B cell (primary cell): Measurements from ENCODE around the gene ZNF316. TPM values are rescaled to one million over a fixed set of nuclear protein-coding genes. Genes with fewer than 3 reads are reported as not detected.

Source experiments
- ATAC-seq: fragments of 200-7000 bp; cut with Tn5 transposase; one replicate; pipeline ENCODE4 v1.10.0; 2021; ENCODE audit warnings: low read depth, mild to moderate bottlenecking, moderate number of reproducible peaks, moderate library complexity
- CTCF ChIA-PET: fragments of 350-600 bp; sonication (Branson Sonifier 250); formaldehyde crosslinking; loops from one replicate; lab custom pipeline; 2021; ENCODE audit warnings: antibody characterized with exemption, inconsistent platforms; lab: Charles Lee
- POLR2A ChIA-PET: fragments of 350-600 bp; sonication (Branson Sonifier 250); formaldehyde crosslinking; loops from one replicate; lab custom pipeline; 2021; ENCODE audit warnings: antibody characterized with exemption; lab: Charles Lee
- DNase-seq: peaks from one replicate; pipeline ENCODE4 v3.0.0; 2013
- H2AFZ ChIP-seq: 2 replicates; pipeline ENCODE4 v1.6.1; 2012; ENCODE audit warnings: mild to moderate bottlenecking, low read depth, low read length; ENCODE audit not compliant: insufficient read depth, poor library complexity, severe bottlenecking
- H3K27ac ChIP-seq, 2 donors: 1 replicate in 1 of 2; 2 replicates in 1 of 2; pipeline ENCODE4 v1.5.1; 2012 to 2013; ENCODE audit warnings: low read length in 2 of 2, mild to moderate bottlenecking in 2 of 2, moderate library complexity in 1 of 2
- H3K27me3 ChIP-seq, 4 experiments: fragments of 200-600 bp in 1 of 4; sonication (generic) in 1 of 4; replicated peaks in 1 of 4; 1 replicate in 2 of 4; 2 replicates in 2 of 4; pipeline versions ENCODE4 v1.6.1 to v1.7.0; 2013 to 2016; ENCODE audit warnings: low read length in 3 of 4, mild to moderate bottlenecking in 2 of 4, mixed read lengths in 1 of 4, moderate library complexity in 1 of 4; ENCODE audit not compliant: insufficient read depth in 4 of 4, control insufficient read depth in 3 of 4; ENCODE audit errors: control extremely low read depth in 1 of 4
- H3K36me3 ChIP-seq, 2 experiments: replicated peaks in 1 of 2; 1 replicate in 1 of 2; 2 replicates in 1 of 2; pipeline versions ENCODE4 v1.6.1 to v1.7.1; 2013; ENCODE audit warnings: low read length in 1 of 2; ENCODE audit not compliant: insufficient read depth in 2 of 2, control insufficient read depth in 1 of 2; ENCODE audit errors: control extremely low read depth in 1 of 2, extremely low read depth in 1 of 2
- H3K4me1 ChIP-seq, 2 donors: fragments of 200-600 bp in 1 of 2; sonication (generic) in 1 of 2; 1 replicate in 1 of 2; 2 replicates in 1 of 2; pipeline versions ENCODE4 v1.5.1 to v1.6.1; 2013 to 2017; ENCODE audit warnings: low read length in 2 of 2; ENCODE audit not compliant: control insufficient read depth in 2 of 2, insufficient read depth in 2 of 2
- H3K4me2 ChIP-seq: replicated peaks from 2 replicates; pipeline ENCODE3; 2012; ENCODE audit warnings: mild to moderate bottlenecking, low read depth, low read length; ENCODE audit not compliant: poor library complexity, severe bottlenecking
- H3K4me3 ChIP-seq, 5 experiments: fragments of 200-600 bp in 1 of 5; sonication (generic) in 1 of 5; 1 replicate in 3 of 5; 2 replicates in 2 of 5; pipeline versions ENCODE4 v1.5.1 to v1.7.0; 2011 to 2016; ENCODE audit warnings: low read length in 4 of 5, mild to moderate bottlenecking in 4 of 5, low read depth in 2 of 5, control low read depth in 1 of 5, moderate library complexity in 1 of 5; ENCODE audit not compliant: insufficient read depth in 1 of 5; ENCODE audit errors: control extremely low read depth in 1 of 5, extremely low read depth in 1 of 5
- H3K79me2 ChIP-seq: fragments of 200-600 bp; sonication (generic); one replicate; pipeline ENCODE4 v1.6.0; 2016; ENCODE audit warnings: low read length; ENCODE audit not compliant: control insufficient read depth, insufficient read depth
- H3K9ac ChIP-seq: fragments of 200-600 bp; sonication (generic); 2 replicates; pipeline ENCODE4 v1.6.1; 2017; ENCODE audit warnings: mild to moderate bottlenecking, low read length, moderate library complexity
- H3K9me3 ChIP-seq, 3 donors: one replicate each; pipeline versions ENCODE4 v1.6.1 to v1.7.1; 2013; ENCODE audit warnings: low read length in 2 of 3; ENCODE audit not compliant: control insufficient read depth in 2 of 3, insufficient read depth in 1 of 3; ENCODE audit errors: control extremely low read depth in 1 of 3
- H4K20me1 ChIP-seq: 2 replicates; pipeline ENCODE4 v1.6.0; 2012; ENCODE audit warnings: mild to moderate bottlenecking, low read length; ENCODE audit not compliant: insufficient read depth, control insufficient read depth, poor library complexity, severe bottlenecking
- H3K27ac Mint-ChIP-seq: one replicate; pipeline ENCODE4 v1.8.0; 2021; ENCODE audit warnings: mixed read lengths
- H3K27me3 Mint-ChIP-seq: one replicate; pipeline ENCODE4 v1.8.0; 2021; ENCODE audit warnings: mixed read lengths
- H3K4me1 Mint-ChIP-seq: one replicate; pipeline ENCODE4 v1.8.0; 2021; ENCODE audit warnings: mixed read lengths
- H3K4me3 Mint-ChIP-seq: one replicate; pipeline ENCODE4 v1.8.0; 2021; ENCODE audit warnings: mixed read lengths
- H3K9me3 Mint-ChIP-seq: one replicate; pipeline ENCODE4 v1.8.0; 2022; ENCODE audit warnings: mixed read lengths; ENCODE audit not compliant: insufficient read depth
- CTCF ChIP-seq: fragments of 200-600 bp; IDR thresholded peaks from one replicate; pipeline ENCODE4 v1.8.0; 2022; ENCODE audit warnings: antibody characterized with exemption, mild to moderate bottlenecking
- EZH2 ChIP-seq: IDR thresholded peaks from 2 replicates; pipeline ENCODE4 v1.6.1; 2012; ENCODE audit warnings: borderline replicate concordance, low read depth, mild to moderate bottlenecking, moderate library complexity, low read length; ENCODE audit not compliant: insufficient read depth, poor library complexity, severe bottlenecking
- WGBS: methylation state at CpG from one replicate; pipeline ENCODE4 v1.1.5; 2013; ENCODE audit warnings: missing lambda C conversion rate; ENCODE audit not compliant: insufficient coverage; 5-methylcytosine and 5-hydroxymethylcytosine counted together
- intact Hi-C: fragments of 100-400 bp; cut with micrococcal nuclease; formaldehyde crosslinking; loops from one replicate; pipeline ENCODE4 v1.10.0; 2022
- polyA plus RNA-seq: library from polyadenylated mRNA; depleted of rRNA; stranded (reverse); fragments of >200 nt; gene quantifications from 2 replicates; pipeline ENCODE4 v1.2.3, GENCODE V29; 2012
- total RNA-seq, 2 donors: library from RNA; stranded (reverse); fragments of 120-200 nt in 1 of 2; gene quantifications; 1 replicate in 1 of 2; 2 replicates in 1 of 2; pipeline versions ENCODE4 v1.2.3 to v1.2.4, GENCODE V29; 2013 to 2022

ZNF316 gene
- total and polyA plus RNA-seq, 2 donors (not counting 1 experiment from before 2014, with no cell fraction given): 43.6 to 72.6 TPM

- peak within 1 kb of the TSS; percentile 69 for H3K9ac ChIP-seq
- no peaks in the 10 kb centered on the region for H3K9me3 Mint-ChIP-seq
- no peaks in the 10 kb centered on the region for H3K36me3 ChIP-seq
These were observed 22.0 kb upstream of the ZNF316 start, which contains the start of gene ZNF853 for GRCh38 chr7:6614953-6615722. TSS of gene ZNF853 (plus strand) at chr7:6615610. CDS start at chr7:6616175, 565 bp downstream.

More at GRCh38 chr7:6614953-6615722, 22.0 kb upstream of the ZNF316 start, which contains the start of gene ZNF853:
- Histone ChIP-seq H3K4me3 (peak within 1 kb of the TSS; percentile 11 to 61 (median 55)), H3K79me2 (no peaks in the 10 kb centered on the region), H3K4me1 (peaks cover 7 to 23% of the 10 kb centered on the region in 2 donors), H2AFZ (peak within 1 kb of the TSS; percentile 87), H3K4me2 (peak within 1 kb of the TSS; percentile 99), H3K27ac (no peak within 1 kb of the TSS), H3K27me3 (peaks cover 0 to 9% (median 3%) of the 10 kb centered on the region in 4 experiments), H4K20me1 (no peaks in the 10 kb centered on the region), H3K9me3 (no peaks in the 10 kb centered on the region)
- no peak for TF ChIP-seq CTCF
- no peak for TF ChIP-seq EZH2
- Mint-ChIP-seq H3K27ac (peak within 1 kb of the TSS; percentile 27), H3K4me1 (peaks cover 16% of the 10 kb centered on the region), H3K4me3 (peak within 1 kb of the TSS; percentile 84), H3K27me3 (peaks cover 4% of the 10 kb centered on the region)
- intact Hi-C loops: no loop called here
- peak; percentile 49 for DNase-seq
- peak; percentile 57 for ATAC-seq
- 5% methylated on average over 77 of the region's 91 CpGs for WGBS
- ChIA-PET CTCF (no interaction called here), POLR2A (no interaction called here)
